GM18909 (cell line): ENCODE results near the gene HOXC6.

Experiments used
- ATAC-seq: cut with Tn5 transposase; IDR thresholded peaks from one replicate; pipeline ENCODE4 v1.9.1; 2021; ENCODE audit warnings: mild to moderate bottlenecking; ENCODE audit not compliant: unreplicated experiment, poor library complexity

The HOXC6 gene

DNA sequence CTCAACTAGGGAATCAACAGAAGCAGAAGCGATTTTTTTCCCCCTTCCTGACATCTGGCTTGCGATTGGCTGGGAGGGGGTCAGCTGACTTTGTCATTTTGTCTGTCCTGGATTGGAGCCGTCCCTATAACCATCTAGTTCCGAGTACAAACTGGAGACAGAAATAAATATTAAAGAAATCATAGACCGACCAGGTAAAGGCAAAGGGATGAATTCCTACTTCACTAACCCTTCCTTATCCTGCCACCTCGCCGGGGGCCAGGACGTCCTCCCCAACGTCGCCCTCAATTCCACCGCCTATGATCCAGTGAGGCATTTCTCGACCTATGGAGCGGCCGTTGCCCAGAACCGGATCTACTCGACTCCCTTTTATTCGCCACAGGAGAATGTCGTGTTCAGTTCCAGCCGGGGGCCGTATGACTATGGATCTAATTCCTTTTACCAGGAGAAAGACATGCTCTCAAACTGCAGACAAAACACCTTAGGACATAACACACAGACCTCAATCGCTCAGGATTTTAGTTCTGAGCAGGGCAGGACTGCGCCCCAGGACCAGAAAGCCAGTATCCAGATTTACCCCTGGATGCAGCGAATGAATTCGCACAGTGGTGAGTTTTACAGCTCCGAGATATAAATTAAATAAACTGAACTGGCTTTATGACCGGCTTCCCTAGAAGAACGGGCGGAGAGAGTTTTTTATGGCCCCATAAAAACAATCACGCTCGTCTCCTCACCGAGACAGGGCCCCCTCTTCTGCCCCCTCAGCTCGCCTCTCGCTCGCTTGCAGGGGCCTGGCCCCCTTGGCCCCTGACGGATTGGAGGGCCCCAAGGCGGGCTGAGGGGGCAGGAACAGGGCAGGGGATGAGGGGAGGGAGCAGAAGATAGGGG, at the start of gene HOXC6:
Gene HOXC6 (plus strand): TSS at position 127 of the 888 bp plus-strand sequence. CDS start 82 bp downstream, at position 209.
- ATAC-seq: no peak

DNA sequence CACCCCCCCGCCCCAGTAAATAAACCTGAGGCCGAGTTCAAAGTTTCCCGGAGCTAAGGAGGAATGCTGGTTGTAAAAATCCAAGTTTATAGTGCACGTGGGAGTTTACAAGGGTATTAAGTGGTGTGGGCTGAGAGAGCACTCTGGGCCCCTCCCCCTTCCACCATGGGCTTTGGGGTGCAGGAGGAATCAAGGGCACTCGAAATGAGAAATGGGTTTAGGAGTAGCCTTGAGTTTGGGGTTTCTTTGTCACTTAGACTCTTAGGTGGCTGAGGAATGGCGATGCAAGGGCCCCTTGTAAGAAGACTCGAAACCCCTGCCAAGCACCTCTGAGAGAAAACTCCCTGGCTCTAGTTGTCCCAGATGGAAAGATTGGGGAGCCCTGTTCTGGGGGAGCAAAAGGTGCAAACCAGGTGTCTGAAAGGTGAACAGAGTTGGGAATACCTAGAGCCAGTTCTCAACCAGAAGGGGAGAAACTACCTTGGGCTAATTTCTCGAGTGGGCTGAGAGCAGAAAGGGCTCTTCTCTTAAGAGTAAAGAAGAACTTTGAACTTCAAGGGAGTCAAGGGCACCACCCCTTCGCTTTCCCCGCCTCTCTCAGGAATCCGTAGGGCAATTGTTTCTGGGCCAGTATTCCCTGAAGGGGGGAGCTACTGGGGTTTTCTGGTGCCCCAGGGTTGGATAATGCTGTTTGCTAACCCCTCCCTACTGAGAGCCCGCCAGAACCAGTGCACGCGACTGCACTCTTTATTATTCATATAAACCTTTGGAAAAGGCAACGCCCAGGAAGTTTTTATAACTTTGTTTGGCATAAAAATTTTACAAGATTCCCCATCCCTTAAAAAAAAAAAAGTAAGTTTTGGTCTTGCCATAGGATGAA, 49.5 kb upstream of the HOXC6 start:
- no peak for ATAC-seq

- no peak for ATAC-seq
Observed at GRCh38 chr12:53980104-53980801, 48.0 kb upstream of the HOXC6 start.

DNA sequence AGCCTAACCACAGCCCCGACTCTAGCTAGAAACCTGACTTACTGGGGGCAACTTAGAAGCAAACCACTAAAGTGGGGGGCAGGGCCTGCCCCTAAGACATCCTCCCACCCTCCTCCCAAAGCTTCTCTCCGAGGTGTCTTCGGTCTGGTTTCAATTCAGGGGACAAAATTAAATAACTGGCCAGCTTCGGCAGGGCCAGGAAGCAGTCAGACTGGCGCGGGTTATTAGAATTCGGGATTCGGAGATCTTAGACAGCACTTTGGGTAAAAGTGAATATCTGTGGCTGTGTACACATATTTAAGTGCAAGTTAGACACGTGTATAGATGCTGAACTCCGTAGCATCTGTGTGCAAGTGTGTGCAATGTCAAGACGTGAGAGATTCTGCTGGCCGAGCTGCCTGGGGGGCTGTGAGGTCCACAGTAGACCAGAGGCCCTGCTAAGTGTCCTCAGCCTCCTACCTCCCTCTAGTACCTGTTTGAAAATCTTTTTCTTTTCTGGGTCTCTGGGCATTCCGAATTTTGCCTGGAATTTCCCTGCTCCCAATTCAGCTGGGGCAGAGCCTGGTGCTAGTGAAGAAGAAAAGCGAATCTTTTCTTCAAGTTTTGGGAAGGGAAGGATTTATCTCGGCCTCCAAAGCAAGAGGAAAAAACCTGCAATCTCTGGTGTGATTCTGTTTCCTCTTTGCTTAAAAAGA, 47.3 kb upstream of the HOXC6 start:
- no peak for ATAC-seq

GRCh38 chr12:53981634-53982565, 46.3 kb upstream of the HOXC6 start:
- no peak for ATAC-seq

GRCh38 chr12:53982648-53983567, 45.3 kb upstream of the HOXC6 start:
- ATAC-seq: no peak

DNA sequence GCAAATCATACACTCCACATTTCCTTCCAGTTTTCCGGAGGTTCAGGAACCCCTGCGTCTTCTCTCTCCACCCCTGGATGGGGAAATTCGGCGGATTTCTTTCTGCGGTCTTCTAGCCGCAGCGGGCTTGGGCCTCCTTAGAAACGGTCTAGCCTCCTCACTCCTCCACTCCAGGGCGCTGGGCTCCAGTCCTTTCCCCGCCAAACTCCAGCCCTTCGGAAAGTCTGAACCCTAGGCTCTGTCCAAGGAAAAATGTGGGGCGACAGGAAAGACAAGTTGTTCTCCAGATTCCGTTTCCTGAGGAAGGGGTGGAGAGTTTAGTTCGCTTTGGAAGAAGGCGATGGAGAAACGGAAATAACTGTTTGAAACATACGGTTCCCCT, 44.7 kb upstream of the HOXC6 start:
- no peak for ATAC-seq

DNA sequence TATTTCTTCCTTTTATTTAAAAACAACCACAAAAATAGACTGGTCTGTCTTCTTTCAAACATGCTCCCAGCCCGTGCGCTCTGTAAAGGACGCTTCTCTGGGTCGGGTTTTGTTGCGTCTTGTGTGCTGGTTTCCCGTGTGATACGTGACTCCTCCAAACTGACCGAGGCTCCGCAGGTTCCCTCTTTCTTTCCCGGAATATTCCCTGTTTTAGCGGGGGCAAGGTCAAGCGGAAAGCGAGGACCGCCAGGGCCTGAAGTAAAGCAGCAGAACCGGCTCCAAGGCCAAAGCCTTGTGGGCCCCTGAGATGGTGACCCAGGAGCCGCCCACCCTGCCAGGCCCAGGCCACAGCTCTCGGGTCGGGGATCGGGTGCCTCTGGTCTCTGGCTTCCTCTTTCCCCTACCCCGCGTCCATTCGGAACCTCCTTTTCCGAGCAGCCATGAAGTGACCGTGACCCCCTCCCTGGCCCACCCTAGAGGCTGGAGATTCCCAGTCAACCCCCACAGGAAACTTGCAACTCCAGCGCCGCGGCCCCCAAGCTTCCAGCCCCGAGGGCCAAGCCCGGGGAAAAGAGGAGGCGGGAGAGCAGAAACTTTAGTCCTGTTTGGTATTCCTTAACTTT, 44.2 kb upstream of the HOXC6 start:
- ATAC-seq: no peak

DNA sequence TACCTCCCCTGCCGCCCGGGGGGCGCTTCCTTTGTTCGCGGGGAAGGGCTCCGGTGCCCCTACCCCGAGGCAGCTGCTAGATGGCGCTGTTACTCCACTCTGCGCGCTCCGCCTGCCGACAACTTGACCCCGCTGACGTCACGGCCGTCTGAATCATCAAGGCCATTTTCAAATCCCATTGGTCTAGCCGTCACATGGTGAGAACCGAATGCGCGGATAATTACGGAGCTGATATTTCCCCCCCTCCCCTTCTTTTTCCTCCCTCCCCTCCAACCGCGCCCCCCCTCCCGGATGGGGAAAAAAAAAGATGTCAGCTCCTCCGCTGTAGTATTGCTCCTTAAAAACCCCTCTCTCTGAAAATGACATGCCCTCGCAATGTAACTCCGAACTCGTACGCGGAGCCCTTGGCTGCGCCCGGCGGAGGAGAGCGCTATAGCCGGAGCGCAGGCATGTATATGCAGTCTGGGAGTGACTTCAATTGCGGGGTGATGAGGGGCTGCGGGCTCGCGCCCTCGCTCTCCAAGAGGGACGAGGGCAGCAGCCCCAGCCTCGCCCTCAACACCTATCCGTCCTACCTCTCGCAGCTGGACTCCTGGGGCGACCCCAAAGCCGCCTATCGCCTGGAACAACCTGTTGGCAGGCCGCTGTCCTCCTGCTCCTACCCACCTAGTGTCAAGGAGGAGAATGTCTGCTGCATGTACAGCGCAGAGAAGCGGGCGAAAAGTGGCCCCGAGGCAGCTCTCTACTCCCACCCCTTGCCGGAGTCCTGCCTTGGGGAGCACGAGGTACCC, 43.1 kb upstream of the HOXC6 start, which contains the start of gene HOXC10:
Gene HOXC10 (plus strand): TSS at position 246 of the 791 bp plus-strand sequence. CDS start 114 bp downstream, at position 360.
- no peak for ATAC-seq

GRCh38 chr12:53985692-53985993, 42.6 kb upstream of the HOXC6 start:
- ATAC-seq: no peak

DNA sequence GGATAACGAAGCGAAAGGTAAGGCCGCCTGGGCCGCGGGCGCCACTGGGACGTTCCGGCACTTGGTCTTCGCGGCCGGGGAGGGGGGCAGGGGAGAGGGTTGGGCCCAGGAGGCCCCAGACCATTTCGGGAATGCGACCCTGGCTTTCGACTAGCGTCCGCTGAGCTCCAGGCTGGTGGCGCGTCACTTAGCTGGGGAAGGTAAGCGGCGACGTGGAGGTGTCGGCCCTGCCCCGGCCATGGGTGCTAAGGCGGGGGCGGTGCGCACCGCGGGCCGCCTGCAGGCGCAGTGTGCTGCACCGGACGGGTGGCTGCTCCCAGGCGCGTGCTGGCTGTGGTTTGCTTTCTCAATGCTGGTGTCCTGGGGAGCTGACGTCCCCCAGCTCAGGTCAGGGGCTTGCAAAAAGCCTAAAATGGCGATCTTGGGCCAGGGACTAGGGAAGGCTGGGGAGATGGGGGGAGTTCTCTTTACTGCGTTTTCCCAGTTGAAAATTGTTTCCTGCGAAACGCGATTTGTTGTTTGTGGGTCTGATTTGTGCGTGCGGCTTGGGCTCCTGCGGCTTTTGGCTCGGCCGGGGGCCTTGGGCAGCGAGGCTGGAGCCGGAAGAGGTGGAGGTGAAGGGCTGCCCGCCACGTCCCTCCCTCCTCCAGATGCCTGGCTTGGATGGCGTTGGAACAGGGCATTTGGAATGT, 42.1 kb upstream of the HOXC6 start:
- no peak for ATAC-seq

- no peak for ATAC-seq
Observed at GRCh38 chr12:53986686-53987483, 41.4 kb upstream of the HOXC6 start.

DNA sequence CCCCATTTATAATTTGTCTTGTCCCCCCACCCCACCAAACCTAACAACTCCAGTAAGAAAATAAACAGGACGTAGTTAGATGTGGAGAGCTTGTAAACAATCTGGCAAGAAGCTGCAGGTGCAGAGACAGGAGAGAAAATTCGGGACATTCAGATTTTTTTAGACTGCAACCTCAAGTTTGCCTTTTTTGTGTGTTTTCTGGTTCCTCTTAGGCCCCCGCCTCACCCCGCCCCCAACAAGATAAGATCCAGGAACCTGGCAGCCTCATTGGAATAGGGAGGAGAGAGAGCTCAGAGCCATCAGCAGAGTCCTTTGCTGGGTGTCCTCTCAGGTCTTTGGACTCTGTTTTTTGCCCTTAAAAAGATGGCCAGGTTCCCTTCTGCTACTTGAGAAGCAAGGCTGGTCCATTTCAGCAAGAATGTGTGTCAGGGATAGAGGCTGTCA, 40.4 kb upstream of the HOXC6 start:
- no peak for ATAC-seq

DNA sequence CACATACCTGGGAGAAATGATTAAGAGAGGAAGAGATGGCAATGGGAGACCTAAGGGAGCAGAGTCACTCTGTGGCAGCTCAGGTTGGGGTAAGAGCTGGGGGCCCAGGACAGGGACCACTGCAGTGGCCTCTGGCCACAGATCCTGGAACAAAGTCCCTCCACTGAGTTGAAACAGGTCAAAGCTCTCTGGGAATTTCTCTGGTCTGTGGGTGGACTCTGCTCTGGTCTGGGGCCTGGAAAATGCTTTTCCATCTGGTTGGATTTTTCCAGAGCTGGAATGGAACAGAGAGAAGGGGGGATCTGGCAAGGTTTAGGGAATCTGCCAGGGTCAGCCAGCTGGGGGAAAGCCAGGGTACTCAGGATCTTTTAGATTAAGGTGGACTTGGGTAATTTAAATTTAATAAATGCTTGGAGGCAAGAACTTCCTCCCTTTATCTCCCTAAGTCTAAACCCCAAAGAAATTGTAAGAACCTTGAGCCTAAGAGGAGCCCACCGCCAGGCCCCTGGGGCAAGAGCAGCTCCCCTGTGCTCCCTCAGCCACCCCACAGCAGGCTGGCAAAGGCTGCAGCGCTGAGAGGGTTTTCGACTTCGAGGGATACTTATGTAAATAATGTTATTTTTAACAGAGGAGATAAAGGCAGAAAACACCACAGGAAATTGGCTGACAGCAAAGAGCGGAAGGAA, 39.6 kb upstream of the HOXC6 start:
- no peak for ATAC-seq
